PC-3 (cell line): ENCODE measurements around the gene SMYD2. TPM values are rescaled to one million over a fixed set of nuclear protein-coding genes. Genes with fewer than 3 reads are reported as not detected.

ENCODE experiments used
- ATAC-seq: fragments of 200-7000 bp; cut with Tn5 transposase; 2 replicates; pipeline ENCODE4 v1.9.1; 2020; ENCODE audit warnings: mild to moderate bottlenecking, moderate library complexity
- BruUV-seq: library from RNA; stranded (reverse); fragments of 400-500 nt; replicated peaks from 2 replicates; lab custom pipeline; 2021; lab: Mats Ljungman, UMichigan
- CTCF ChIA-PET: fragments of 300-600 bp; sonication (Branson Sonifier 250); formaldehyde crosslinking; loops from one replicate; lab custom pipeline; 2022; ENCODE audit warnings: antibody characterized with exemption; lab: Charles Lee
- POLR2A ChIA-PET: fragments of 300-600 bp; sonication (Branson Sonifier 250); formaldehyde crosslinking; loops from one replicate; lab custom pipeline; 2022; ENCODE audit warnings: antibody characterized with exemption; ENCODE audit not compliant: unreplicated experiment; lab: Charles Lee
- DNase-seq: peaks from one replicate; pipeline ENCODE4 v3.0.0-alpha.2; 2015
- H2AFZ ChIP-seq: fragments of 300-600 bp; sonication (generic); 2 replicates; pipeline ENCODE4 v1.6.0; 2016; ENCODE audit warnings: antibody characterized with exemption, low read length
- H3F3A ChIP-seq: fragments of 300-600 bp; sonication (generic); one replicate; pipeline ENCODE4 v1.6.0; 2017; ENCODE audit warnings: antibody characterized with exemption, low read length, control low read depth, mild to moderate bottlenecking; ENCODE audit not compliant: unreplicated experiment
- H3K27ac ChIP-seq: fragments of 300-600 bp; sonication (generic); 2 replicates; pipeline ENCODE4 v1.5.1; 2016; ENCODE audit warnings: mild to moderate bottlenecking, low read length
- H3K27me3 ChIP-seq: fragments of 300-600 bp; sonication (generic); 2 replicates; pipeline ENCODE4 v1.6.1; 2016; ENCODE audit warnings: low read length, mixed read lengths
- H3K36me3 ChIP-seq: fragments of 300-600 bp; sonication (generic); 2 replicates; pipeline ENCODE4 v1.6.1; 2016; ENCODE audit warnings: low read depth, mixed run types, low read length, mixed read lengths
- H3K4me1 ChIP-seq: fragments of 300-600 bp; sonication (generic); 2 replicates; pipeline ENCODE4 v1.5.1; 2016; ENCODE audit warnings: low read length; ENCODE audit not compliant: insufficient read depth
- H3K4me2 ChIP-seq: fragments of 300-600 bp; sonication (generic); 2 replicates; pipeline ENCODE4 v1.6.0; 2016; ENCODE audit warnings: low read length
- H3K4me3 ChIP-seq: fragments of 300-600 bp; sonication (generic); 2 replicates; pipeline ENCODE4 v1.5.1; 2016; ENCODE audit warnings: mild to moderate bottlenecking, low read length, mixed read lengths
- H3K79me2 ChIP-seq: fragments of 300-600 bp; sonication (generic); 2 replicates; pipeline ENCODE4 v1.6.1; 2017; ENCODE audit warnings: low read length, mixed read lengths
- H3K9ac ChIP-seq: fragments of 300-600 bp; sonication (generic); 2 replicates; pipeline ENCODE4 v1.6.0; 2016; ENCODE audit warnings: mild to moderate bottlenecking, low read length
- H3K9me2 ChIP-seq: fragments of 300-600 bp; sonication (generic); replicated peaks from 2 replicates; pipeline ENCODE4 v1.6.1; 2016; ENCODE audit warnings: mixed run types, low read length, mixed read lengths
- H3K9me3 ChIP-seq: fragments of 300-600 bp; sonication (generic); 2 replicates; pipeline ENCODE4 v1.6.1; 2016; ENCODE audit warnings: low read length, mixed read lengths
- H4K20me1 ChIP-seq: fragments of 300-600 bp; sonication (generic); 2 replicates; pipeline ENCODE4 v1.6.1; 2016; ENCODE audit warnings: low read length, mixed read lengths
- EZH2 ChIP-seq: fragments of 300-600 bp; sonication (generic); IDR thresholded peaks from one replicate; pipeline ENCODE4 v1.6.1; 2017; ENCODE audit warnings: antibody characterized with exemption, mild to moderate bottlenecking, low read length; ENCODE audit not compliant: unreplicated experiment
- EZH2phosphoT487 ChIP-seq: fragments of 300-600 bp; sonication (generic); IDR thresholded peaks from 2 replicates; pipeline ENCODE4 v1.6.1; 2018; ENCODE audit warnings: mild to moderate bottlenecking, antibody characterized with exemption, low read length, borderline replicate concordance
- intact Hi-C: fragments of 100-400 bp; cut with micrococcal nuclease; formaldehyde crosslinking; loops from 2 replicates; pipeline ENCODE4 v1.9.0; 2023
- total RNA-seq: library from RNA; depleted of rRNA; stranded (reverse); fragments of >200 nt; gene quantifications from 2 replicates; pipeline ENCODE4 v1.2.3, GENCODE V29; 2014
- TF ChIP-seq, protein P1 (sequence below): fragments of 300-600 bp; sonication (generic); conservative IDR thresholded peaks from 2 replicates; pipeline ENCODE4 v1.5.1; 2017; ENCODE audit warnings: antibody characterized with exemption, low read depth, mild to moderate bottlenecking, low read length

SMYD2 gene
- total RNA-seq, 1 experiment from 2014 or later, result 124 TPM

- no peak for TF ChIP-seq EZH2phosphoT487
- TF ChIP-seq, protein P1, sequence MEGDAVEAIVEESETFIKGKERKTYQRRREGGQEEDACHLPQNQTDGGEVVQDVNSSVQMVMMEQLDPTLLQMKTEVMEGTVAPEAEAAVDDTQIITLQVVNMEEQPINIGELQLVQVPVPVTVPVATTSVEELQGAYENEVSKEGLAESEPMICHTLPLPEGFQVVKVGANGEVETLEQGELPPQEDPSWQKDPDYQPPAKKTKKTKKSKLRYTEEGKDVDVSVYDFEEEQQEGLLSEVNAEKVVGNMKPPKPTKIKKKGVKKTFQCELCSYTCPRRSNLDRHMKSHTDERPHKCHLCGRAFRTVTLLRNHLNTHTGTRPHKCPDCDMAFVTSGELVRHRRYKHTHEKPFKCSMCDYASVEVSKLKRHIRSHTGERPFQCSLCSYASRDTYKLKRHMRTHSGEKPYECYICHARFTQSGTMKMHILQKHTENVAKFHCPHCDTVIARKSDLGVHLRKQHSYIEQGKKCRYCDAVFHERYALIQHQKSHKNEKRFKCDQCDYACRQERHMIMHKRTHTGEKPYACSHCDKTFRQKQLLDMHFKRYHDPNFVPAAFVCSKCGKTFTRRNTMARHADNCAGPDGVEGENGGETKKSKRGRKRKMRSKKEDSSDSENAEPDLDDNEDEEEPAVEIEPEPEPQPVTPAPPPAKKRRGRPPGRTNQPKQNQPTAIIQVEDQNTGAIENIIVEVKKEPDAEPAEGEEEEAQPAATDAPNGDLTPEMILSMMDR, result no peak
- TF ChIP-seq EZH2, result no peak
- no peaks in the 10 kb centered on the region; the same call in 1 of the 2 replicates for H3K4me1 ChIP-seq
- H3K79me2 ChIP-seq, result no peaks in the 10 kb centered on the region
- H4K20me1 ChIP-seq, result no peaks in the 10 kb centered on the region
- H3K4me2 ChIP-seq, result no peak overlapping the region
- ChIA-PET CTCF (no interaction called here), POLR2A (no interaction called here)
- intact Hi-C loops, result loop anchor here (5.0 kb wide), 2 partner anchors 63 to 83 kb away; no protein-coding TSS in a partner anchor
- no peak for ATAC-seq
- TSS peak; percentile 15 for BruUV-seq
- DNase-seq, result no peak
- H3K36me3 ChIP-seq, result peaks cover 29% of the 10 kb centered on the region
- H3K9ac ChIP-seq, result no peak overlapping the region
- no peaks in the 10 kb centered on the region for H3K9me2 ChIP-seq
- no peaks in the 10 kb centered on the region for H3F3A ChIP-seq
- no peak overlapping the region for H3K4me3 ChIP-seq
- H3K27ac ChIP-seq, result no peak overlapping the region
- no peaks in the 10 kb centered on the region for H3K27me3 ChIP-seq
- no peaks in the 10 kb centered on the region for H3K9me3 ChIP-seq
- H2AFZ ChIP-seq, result no peak overlapping the region
Observed at GRCh38 chr1:214384373-214385079, 103.6 kb downstream of the SMYD2 start.

- no peak for ATAC-seq
- no peaks in the 10 kb centered on the region for H4K20me1 ChIP-seq
- peaks cover 32% of the 10 kb centered on the region for H3K36me3 ChIP-seq
- H3K4me2 ChIP-seq, result no peak overlapping the region
- CTCF ChIA-PET, result no interaction called here
- H3K9me2 ChIP-seq, result no peaks in the 10 kb centered on the region
- no peaks in the 10 kb centered on the region for H3K27me3 ChIP-seq
- intact Hi-C loops, result loop anchor here (5.0 kb wide), 2 partner anchors 62 to 82 kb away; no protein-coding TSS in a partner anchor
- BruUV-seq, result no TSS peak
- no peaks in the 10 kb centered on the region; the same call in 1 of the 2 replicates for H3K4me1 ChIP-seq
- POLR2A ChIA-PET, result no interaction called here
- H3K79me2 ChIP-seq, result no peaks in the 10 kb centered on the region
- H2AFZ ChIP-seq, result no peak overlapping the region
- H3F3A ChIP-seq, result no peaks in the 10 kb centered on the region
- no peak for DNase-seq
- H3K27ac ChIP-seq, result no peak overlapping the region
- no peak for TF ChIP-seq EZH2
- TF ChIP-seq, protein P1, result no peak
- TF ChIP-seq EZH2phosphoT487, result no peak
- no peaks in the 10 kb centered on the region for H3K9me3 ChIP-seq
- H3K4me3 ChIP-seq, result no peak overlapping the region
- no peak overlapping the region for H3K9ac ChIP-seq
Observed at GRCh38 chr1:214385428-214385827, 104.5 kb downstream of the SMYD2 start.

DNA sequence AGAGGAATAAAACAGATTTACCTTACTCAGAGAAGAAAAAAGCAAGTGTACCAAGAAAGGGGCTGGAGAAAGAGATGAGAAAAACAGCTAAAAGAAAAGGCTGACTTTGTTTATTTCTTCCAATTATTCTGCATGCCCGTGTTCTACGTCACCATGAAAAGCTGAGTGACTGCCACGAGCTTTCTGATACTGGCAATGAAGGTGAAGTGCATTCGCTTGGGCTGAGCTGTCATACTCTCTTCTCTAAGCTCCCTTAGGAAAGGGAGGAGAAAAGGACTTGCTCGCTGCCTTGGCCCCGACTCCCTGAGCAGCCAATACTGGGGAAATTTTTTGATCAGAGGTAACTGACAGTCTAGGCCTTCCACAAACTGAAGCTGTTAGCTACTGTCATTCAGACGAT lies 105.4 kb downstream of the SMYD2 start:
- intact Hi-C loops, result loop anchor here (5.0 kb wide), 2 partner anchors 61 to 81 kb away; no protein-coding TSS in a partner anchor
- Histone ChIP-seq H3K9ac (no peak overlapping the region), H3K27me3 (no peaks in the 10 kb centered on the region), H3K9me3 (no peaks in the 10 kb centered on the region), H3K4me2 (no peak overlapping the region), H3F3A (no peaks in the 10 kb centered on the region), H2AFZ (no peak overlapping the region), H4K20me1 (no peaks in the 10 kb centered on the region), H3K9me2 (no peaks in the 10 kb centered on the region), H3K79me2 (no peaks in the 10 kb centered on the region), H3K4me1 (no peaks in the 10 kb centered on the region; the same call in 1 of the 2 replicates), H3K36me3 (peaks cover 35% of the 10 kb centered on the region), H3K4me3 (no peak overlapping the region), H3K27ac (no peak overlapping the region)
- ChIA-PET POLR2A (no interaction called here), CTCF (no interaction called here)
- BruUV-seq, result no TSS peak
- no peak for TF ChIP-seq EZH2phosphoT487
- TF ChIP-seq EZH2, result no peak
- TF ChIP-seq, protein P1, result no peak
- DNase-seq, result no peak
- no peak for ATAC-seq
